ENCODE measurements around the gene MBOAT1. TPM values are rescaled to one million over a fixed set of nuclear protein-coding genes. Genes with fewer than 3 reads are reported as not detected.

MBOAT1 gene
- total and polyA plus RNA-seq, 8 donors: 2.4 to 47.2 (median 12.2) TPM

GRCh38 chr6:20211037-20211940 lies 980 bp downstream of the MBOAT1 start:
- H3K36me3 ChIP-seq: no peaks in the 10 kb centered on the region
- no peaks in the 10 kb centered on the region for H3K27me3 ChIP-seq
- peak; percentile 44 to 58 for DNase-seq
- H3K4me1 ChIP-seq: peaks cover 41 to 63% (median 56%) of the 10 kb centered on the region in 4 donors
- intact Hi-C loops (cut with DNase I; ENCODE audit: low total_unique reads): no loop called here
- 6 to 15% (median 8%) methylated on average over 17 of the region's 17 CpGs for WGBS, 5 donors
- TF ChIP-seq POLR2A (IDR thresholded peaks at IDR 0.05): no peak
- peak in 2 of 3 donors; percentile 44 to 77 for TF ChIP-seq POLR2AphosphoS5 (IDR thresholded peaks at IDR 0.05)
- no peak for TF ChIP-seq EP300 (IDR thresholded peaks at IDR 0.05)
- H3K4me3 ChIP-seq: peak overlapping the region; percentile 63 to 88 (median 84)
- peak overlapping the region; percentile 91 to 97 (median 93) for H3K27ac ChIP-seq
- H3K9me3 ChIP-seq: no peaks in the 10 kb centered on the region

- Histone ChIP-seq H3K27me3 (no peaks in the 10 kb centered on the region), H3K4me1 (peaks cover 52 to 74% (median 66%) of the 10 kb centered on the region in 4 donors), H3K9me3 (no peaks in the 10 kb centered on the region), H3K27ac (peak overlapping the region; percentile 72 to 97 (median 92)), H3K4me3 (peak overlapping the region; percentile 63 to 88 (median 84)), H3K36me3 (no peaks in the 10 kb centered on the region)
- DNase-seq: no peak
- 26 to 51% (median 35%) methylated on average over 3 of the region's 3 CpGs for WGBS, 5 donors
- TF ChIP-seq POLR2AphosphoS5 (IDR thresholded peaks at IDR 0.05): no peak
- no peak for TF ChIP-seq EP300 (IDR thresholded peaks at IDR 0.05)
- TF ChIP-seq, protein P1, sequence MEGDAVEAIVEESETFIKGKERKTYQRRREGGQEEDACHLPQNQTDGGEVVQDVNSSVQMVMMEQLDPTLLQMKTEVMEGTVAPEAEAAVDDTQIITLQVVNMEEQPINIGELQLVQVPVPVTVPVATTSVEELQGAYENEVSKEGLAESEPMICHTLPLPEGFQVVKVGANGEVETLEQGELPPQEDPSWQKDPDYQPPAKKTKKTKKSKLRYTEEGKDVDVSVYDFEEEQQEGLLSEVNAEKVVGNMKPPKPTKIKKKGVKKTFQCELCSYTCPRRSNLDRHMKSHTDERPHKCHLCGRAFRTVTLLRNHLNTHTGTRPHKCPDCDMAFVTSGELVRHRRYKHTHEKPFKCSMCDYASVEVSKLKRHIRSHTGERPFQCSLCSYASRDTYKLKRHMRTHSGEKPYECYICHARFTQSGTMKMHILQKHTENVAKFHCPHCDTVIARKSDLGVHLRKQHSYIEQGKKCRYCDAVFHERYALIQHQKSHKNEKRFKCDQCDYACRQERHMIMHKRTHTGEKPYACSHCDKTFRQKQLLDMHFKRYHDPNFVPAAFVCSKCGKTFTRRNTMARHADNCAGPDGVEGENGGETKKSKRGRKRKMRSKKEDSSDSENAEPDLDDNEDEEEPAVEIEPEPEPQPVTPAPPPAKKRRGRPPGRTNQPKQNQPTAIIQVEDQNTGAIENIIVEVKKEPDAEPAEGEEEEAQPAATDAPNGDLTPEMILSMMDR (IDR thresholded peaks at IDR 0.05): no peak
- no peak for TF ChIP-seq POLR2A (IDR thresholded peaks at IDR 0.05)
- intact Hi-C loops (cut with DNase I; ENCODE audit: low total_unique reads): no loop called here
These were observed 2.1 kb downstream of the MBOAT1 start for GRCh38 chr6:20210158-20210557.

DNA sequence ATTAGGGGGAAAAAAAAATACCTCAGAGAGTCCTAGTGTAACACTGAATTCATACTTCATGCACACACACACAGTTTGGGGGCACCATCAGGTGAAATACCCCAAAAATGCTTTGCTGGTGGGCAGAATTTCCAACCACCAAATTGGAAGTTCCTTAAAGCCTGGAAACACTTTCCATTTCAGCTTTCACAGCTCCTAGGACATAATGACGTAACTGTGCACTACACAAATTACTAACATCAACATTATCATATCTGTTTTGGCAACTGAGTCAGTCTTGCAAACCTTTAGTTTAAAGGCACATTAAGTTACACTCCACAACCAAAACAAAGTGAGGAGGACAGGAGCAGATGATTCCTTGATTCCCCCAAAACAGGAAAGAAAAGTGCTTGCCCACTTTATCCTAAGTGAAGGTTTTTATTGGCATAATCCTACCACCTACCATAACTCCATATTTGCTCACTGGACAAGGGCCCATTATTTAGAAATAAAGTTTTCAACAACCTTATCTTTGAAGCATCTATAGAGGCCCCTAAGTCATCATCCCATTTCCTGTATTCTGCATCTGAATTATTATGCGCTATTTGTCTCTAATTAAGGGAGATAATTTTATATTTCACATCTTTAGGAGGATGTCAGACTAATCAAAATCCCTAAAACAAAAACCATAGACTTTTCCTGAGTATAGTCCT lies 3.4 kb downstream of the MBOAT1 start:
- Histone ChIP-seq H3K36me3 (no peaks in the 10 kb centered on the region), H3K4me1 (peaks cover 66 to 87% (median 79%) of the 10 kb centered on the region in 4 donors), H3K9me3 (no peaks in the 10 kb centered on the region), H3K27me3 (no peaks in the 10 kb centered on the region), H3K27ac (peak overlapping the region in 4 of 5 donors; percentile 91 to 97 (median 94)), H3K4me3 (no peak overlapping the region)
- WGBS, 5 donors: 64 to 83% (median 70%) methylated on average over 2 of the region's 2 CpGs
- TF ChIP-seq EP300 (IDR thresholded peaks at IDR 0.05) (no peak), POLR2A (IDR thresholded peaks at IDR 0.05) (no peak), POLR2AphosphoS5 (IDR thresholded peaks at IDR 0.05) (no peak)
- TF ChIP-seq, protein P1 (IDR thresholded peaks at IDR 0.05): no peak
- no peak for DNase-seq
- intact Hi-C loops (cut with DNase I; ENCODE audit: low total_unique reads): no loop called here

DNA sequence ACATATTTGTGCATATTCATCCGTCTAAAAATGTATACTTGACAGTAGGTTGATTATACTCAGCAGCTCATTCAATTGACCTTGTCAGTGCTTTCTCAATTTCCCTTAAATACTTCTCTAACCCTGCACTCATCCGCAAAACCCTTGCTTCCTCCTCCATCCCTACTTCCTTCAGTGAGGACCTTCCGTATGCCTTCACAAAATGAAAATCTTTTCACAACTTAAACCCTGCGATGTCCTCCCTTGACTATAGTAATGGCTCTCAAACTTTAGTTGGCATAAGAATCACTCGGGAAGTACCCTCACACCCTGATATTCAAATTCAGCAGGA lies 5.2 kb downstream of the MBOAT1 start:
- H3K27ac ChIP-seq: peak overlapping the region; percentile 12 to 97 (median 60)
- no peaks in the 10 kb centered on the region for H3K9me3 ChIP-seq
- no peaks in the 10 kb centered on the region for H3K27me3 ChIP-seq
- intact Hi-C loops (cut with DNase I; ENCODE audit: low total_unique reads): no loop called here
- H3K4me1 ChIP-seq: peaks cover 71 to 94% (median 86%) of the 10 kb centered on the region in 4 donors
- WGBS, 5 donors: 66 to 78% (median 70%) methylated on average over 5 of the region's 5 CpGs
- peak overlapping the region in 1 of 4 donors; percentile 10 for H3K4me3 ChIP-seq
- no peaks in the 10 kb centered on the region for H3K36me3 ChIP-seq
- no peak for TF ChIP-seq POLR2A (IDR thresholded peaks at IDR 0.05)
- TF ChIP-seq, protein P1 (IDR thresholded peaks at IDR 0.05): no peak
- no peak for TF ChIP-seq POLR2AphosphoS5 (IDR thresholded peaks at IDR 0.05)
- no peak for TF ChIP-seq EP300 (IDR thresholded peaks at IDR 0.05)
- no peak for DNase-seq

All from stomach (tissue), 9 donors.